HG03354 (cell line): ENCODE data around the gene ANXA9.
A peak's percentile ranks its signal among the peaks of the same experiment; 100 is the strongest.

Source experiments
- ATAC-seq: cut with Tn5 transposase; IDR thresholded peaks from one replicate; pipeline ENCODE4 v1.9.1; 2021; ENCODE audit warnings: mild to moderate bottlenecking; ENCODE audit not compliant: unreplicated experiment, poor library complexity, severe bottlenecking

The ANXA9 gene

DNA sequence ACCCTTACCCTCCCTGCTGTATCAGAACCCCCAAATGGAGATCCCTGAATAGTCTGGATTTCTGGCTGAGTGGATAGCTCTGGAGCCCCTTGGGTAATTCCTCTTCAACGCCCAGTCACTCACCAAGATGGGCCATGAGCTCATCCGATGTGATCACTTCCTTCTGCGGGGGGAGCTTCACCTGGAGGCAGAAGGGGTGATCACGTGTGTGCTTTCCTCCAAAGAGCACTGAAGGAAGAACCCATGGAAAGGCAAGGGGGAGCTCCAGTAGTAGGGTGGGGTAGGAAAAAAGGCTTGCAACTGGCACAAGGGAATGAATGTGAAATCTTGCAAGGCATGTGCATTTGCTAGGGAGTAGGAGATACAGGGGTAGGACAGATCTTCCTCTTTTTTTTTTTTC, 19.5 kb downstream of the ANXA9 start:
- ATAC-seq = no peak

DNA sequence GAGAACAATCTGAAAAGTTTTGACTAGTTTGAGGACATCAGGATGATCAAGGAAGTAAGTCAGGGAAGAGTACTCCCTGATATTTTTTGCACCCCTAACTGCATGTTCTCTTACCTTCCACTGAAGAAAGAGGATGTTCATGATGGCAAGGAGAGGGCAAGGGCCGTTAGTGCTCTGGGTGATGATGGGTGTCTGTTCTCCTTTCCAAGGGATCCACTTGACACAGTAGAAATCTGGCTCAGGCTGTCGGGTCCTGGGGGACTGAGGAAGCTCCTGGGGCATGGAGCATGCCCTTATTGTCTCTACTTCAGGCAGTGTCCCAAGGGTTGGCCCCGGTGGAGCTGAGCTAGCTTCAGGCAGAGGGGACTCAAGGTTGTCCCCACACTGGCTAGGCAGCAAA, 20.0 kb downstream of the ANXA9 start:
- ATAC-seq = no peak

DNA sequence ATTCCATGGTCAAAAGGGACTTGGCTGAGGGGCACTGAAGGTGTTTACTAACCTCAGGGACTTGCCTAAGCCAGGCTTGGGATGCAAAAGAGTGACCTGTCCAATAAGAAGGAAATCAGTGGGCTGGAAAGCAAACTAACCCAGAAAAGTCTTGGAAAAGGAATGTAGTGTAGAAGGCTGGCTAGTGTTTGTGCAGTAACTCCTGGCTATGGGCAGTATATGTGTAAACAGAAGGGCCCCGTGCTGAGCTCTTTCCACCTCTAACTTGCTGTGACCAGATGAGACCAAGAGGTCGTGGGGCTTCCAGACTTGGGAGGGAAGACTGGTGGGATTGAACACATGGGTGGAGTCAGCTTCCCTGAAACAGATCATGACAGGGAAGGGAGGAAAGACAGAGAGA, 20.5 kb downstream of the ANXA9 start:
- no peak for ATAC-seq

DNA sequence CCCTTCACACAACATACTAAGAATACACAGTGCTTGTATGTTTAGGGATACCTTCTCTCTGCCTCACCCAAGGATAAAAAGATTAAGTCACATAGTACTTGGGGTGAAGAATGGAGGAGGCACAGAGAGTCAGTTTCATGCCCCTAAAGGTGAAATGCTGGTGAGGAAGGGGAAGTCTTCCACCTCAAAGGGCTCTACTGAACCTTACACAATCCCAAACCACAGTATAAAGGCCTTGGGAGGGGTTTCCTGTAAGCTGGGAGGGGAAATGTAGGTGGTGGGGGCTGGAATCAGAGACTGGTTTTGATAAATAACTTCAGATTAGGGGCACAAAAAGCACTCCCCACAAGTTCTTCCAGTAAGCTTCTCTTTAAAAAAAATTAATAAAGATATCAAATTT, 21.1 kb downstream of the ANXA9 start:
- ATAC-seq = no peak

DNA sequence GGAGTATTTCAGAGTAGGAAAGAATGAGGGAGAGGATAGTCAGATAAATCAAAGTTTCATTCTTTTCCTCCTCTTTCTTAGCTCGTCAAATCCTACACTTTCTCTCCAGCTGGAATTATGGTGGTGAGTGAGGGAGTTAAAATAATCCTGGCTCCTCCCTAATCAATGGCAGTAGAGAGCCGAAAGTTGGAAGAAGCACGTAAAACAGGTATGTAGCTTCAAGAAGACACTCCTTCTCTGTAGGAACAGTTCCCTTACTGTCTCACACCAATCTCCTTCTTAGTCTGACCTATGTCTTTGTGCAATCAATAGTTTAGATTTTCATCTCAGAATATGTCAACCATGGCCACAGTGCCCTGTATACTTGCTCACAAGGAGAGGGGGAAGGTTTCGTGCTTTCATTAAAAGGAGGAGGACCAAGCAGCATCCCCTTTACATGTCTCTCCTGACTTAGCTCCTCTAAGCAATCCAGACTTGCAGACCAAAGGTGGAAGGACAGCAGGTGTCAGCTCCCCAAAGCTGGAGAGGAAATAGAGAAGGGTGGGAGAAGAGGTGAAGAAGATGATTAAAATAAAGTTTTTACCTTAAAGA, 23.7 kb downstream of the ANXA9 start:
- no peak for ATAC-seq

DNA sequence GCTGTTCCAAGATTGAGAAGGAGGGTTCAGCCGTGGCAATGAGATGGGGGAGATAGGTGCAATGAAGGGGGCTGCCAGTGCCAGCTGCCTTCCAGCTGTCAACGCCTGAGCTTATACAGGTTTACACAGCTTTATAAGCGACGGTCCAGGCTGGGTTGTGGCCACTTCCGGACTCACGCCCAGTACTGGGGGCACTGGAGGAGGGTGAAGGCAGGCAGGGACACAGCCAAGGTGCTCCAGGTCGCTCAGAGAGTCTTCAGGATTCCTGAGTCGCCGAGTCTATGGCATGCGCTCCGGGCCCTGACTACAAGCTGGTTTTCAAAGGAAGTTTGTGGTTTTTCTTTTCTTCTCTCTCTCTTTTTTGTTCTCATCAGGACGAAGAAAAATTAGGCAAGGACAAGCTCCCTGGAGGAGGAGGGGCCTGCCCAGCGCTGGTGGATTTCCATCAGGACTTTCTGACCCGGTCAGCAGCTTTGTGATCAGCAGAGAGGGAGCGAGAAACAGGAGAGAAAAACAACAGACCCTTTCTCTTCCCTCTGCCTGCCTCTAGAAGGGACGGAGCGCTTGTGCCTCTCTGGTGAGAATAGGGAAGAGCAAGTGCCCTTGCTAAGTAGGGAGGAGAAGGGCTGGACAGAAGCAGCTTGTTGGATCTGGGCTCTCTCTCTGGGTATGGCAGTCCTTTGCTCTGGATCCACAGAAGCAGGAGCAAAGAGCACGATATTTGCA, 24.4 kb downstream of the ANXA9 start, which contains the start of gene MINDY1:
Gene MINDY1 (minus strand): TSS at position 576 of the 726 bp plus-strand sequence. CDS start 4,285 bp downstream, outside the sequence.
- no peak for ATAC-seq

DNA sequence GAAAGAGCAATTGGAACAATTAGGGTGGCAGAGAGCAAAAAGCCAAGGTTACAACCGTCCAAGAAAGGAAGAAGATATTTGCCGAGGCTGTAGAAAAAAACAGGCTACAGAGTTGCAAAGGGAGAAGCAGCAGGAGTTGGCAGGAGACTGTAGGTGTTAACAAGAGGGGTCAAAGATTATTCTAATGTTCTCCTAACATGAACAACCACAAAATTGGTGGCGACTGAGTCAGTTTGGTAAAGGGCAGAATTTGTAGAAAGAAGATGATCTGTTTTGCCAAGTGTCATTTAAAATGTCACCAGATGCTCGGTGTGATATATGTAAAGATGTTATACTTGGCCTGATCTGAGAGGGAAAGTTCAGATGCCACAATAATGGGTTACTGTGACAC, 25.8 kb downstream of the ANXA9 start:
- ATAC-seq = peak; percentile 1

DNA sequence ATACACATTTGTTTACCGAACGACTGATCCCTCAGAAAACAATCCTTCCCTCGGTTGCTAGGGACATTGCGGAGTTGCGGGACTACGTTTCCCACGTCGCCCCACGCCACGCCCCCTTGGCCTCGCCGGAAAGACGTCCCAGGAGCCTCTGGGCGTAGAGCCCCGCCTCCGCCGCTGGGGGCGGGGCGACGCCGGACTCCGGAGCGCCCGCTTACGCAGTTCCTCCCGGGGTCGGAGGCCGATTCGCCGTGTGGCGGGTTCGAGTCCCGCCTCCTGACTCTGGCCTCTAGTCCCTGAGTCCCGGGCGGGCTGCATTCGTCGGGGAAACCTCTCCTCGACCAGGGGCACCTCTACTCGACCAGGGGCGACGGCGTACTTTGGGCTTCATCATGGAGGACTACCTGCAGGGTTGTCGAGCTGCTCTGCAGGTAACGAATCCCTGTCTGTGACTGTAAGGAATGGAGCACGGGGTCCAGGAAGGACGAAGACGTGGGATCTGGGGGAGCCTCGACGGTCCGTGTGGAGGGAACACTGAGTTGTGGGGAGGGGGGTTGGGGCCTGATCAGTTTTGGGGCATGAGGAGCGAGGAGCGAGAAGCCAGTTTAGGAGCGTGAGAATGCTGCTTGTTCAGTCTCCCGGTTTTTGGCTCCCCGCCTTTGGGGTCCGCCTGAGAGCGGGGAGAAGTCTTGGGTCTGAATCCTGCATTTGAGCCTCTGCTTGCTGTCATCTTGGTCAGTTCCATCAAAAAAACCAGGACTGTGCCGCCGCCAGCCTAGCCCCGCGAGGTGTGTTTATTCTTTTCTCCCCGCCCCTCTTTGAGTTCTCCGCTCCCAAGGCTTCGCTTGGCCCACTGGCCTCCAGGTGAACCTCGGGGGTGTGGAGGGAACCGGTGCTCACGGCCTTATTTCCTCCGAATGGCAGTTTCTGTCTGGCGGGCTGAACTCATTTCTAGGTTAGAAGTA, 26.4 kb downstream of the ANXA9 start, which contains the start of gene PRUNE1:
Gene PRUNE1 (plus strand): TSS at position 206 of the 962 bp plus-strand sequence. CDS start 184 bp downstream, at position 390.
- peak; percentile 73 for ATAC-seq

DNA sequence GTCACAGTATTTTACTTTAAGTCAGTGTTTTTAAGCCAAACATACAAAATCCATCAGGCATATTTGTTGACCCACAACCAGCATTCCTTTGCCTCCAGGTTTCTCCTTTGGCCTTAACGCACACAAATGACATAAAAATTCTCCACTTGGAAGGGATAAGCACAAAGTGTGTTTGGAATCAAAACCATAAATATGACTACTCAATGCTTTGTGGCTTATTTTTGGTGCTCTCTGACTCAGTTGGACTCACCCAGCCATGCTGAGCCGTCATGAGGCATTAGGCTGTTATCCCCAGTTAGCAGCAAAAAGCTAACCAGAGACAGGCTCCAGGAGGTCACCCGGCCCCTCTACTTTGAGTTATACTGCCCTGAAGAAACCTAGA, 27.1 kb downstream of the ANXA9 start:
- ATAC-seq = no peak

DNA sequence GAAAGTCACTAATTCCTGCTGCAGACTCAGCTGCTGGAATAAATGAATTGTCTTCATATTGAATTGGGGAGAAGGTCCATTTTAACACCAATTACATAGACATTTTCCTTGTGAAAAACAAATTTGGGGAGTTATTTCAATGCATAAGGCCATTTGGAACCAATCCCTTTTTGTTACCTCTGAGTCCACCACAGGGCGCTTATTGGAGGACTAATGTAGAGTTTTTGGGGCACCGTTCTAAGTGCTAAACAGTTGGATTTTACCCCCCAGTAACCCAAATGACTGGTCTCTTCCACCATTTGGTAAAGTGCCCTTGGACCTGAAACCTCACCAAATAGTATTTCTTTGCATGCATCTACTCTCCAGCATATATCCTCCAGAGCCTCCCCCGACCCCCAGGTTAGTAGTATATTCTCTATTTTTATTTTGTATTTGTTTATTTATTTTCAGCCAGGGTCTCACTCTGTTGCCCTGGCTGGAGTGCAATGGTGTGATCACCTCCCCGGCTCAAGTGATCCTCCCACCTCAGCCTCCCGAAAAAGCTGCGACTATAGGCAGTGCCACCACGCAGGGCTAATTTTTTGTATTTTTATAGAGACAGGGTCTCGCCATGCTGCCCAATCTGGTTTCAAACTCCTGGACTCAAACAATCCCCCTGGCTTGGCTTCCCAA, 27.7 kb downstream of the ANXA9 start:
- ATAC-seq = no peak

DNA sequence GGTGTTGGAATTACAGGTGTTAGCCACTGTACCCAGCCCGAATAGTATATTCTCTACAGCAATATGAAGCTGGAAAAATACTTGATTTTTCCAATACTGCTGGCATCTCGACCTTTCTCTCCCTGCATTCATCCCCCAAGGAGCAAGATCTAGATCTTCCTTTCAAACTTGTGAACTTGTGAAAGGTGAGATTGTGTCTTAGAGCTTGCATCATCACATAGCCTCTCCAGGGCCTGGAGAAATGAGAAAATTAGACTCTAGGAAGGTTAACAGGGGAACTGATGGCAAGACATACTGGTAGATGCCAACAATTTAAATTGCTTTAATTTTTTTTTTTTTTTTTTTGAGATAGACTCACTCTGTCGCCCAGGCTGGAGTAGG, 28.2 kb downstream of the ANXA9 start:
- no peak for ATAC-seq

DNA sequence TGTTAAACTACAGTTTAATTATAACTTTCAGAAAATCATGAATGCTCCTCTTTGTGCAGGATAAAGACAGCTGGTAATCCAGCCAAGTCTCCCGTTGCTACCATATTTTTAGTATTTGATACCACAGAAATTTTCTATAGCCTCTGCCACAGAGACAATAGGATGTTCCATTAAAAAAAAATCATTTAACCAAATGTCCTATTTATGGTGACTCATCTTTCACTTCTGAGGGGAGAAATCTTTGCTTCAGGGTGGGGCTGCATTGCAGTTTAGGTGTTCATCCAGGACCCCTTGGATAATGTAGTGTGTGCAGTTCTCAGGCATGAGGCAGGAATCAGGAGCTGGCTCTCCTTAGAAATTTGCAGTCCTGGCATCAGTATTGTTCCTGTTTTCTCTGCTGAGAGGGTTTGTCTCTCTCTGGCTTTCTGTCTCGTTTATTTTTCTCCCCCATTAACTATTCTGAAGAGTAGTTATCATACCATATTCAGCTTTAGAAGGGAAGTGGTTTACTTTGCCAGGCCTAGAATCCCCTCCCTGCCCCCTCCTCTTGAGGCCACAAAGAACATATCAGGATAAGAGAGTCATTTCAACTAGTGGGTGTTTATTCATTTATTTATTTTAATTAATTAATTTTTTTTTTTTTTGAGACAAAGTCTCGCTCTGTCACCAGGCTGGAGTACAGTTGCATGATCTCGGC, 29.2 kb downstream of the ANXA9 start:
- no peak for ATAC-seq

DNA sequence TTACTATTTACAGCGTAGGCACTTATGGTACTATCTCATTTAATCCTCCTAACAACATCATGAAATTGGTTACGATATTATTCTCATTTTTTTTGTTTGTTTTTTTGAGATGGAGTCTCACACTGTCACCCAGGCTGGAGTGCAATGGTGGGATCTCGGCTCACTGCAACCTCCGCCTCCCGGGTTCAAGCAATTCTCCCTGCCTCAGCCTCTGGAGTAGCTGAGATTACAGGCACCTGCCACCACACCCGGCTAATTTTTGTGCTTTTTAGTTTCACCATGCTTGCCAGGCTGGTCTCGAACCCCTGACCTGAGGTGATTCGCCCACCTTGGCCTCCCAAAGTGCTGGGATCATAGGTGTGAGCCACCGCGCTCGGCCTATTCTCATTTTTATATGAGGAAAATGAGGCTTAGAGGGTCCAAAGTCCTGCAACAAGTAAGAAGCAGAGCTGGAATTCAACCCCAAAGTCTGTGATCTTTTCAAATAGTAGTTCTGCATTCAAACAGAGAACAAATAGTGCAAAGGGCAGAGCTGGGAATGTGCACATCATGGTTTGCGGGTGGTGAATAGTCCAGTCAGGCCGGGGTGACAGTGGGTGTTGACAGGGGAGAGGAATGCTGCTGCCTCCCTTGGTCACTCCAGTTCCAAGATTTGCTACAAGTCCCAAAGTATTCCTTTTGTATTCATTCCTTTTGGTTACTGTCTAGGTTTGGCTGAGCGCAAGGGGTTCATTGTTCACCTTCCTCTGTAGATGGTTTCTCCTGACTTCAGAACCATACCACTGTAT, 30.8 kb downstream of the ANXA9 start:
- ATAC-seq = no peak

DNA sequence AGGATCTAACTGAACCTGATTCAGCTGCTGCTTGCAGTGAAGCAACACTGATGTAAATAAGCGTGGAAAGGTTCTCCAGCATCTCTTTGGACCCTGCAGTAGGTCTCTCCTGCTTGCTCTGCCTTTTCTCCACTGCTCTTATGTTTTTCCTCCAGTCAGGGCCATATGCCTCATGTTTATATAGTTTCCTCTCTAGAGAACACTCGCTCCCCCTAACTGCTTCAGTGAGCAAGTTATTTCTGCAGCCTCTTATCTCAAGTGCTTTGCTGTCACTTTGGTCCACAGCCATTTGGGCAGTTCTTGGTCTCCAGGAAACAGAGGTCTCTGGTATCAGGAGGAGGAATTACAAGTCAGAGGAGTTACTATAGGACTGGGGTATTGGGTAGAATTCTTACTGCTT, 31.4 kb downstream of the ANXA9 start:
- no peak for ATAC-seq

DNA sequence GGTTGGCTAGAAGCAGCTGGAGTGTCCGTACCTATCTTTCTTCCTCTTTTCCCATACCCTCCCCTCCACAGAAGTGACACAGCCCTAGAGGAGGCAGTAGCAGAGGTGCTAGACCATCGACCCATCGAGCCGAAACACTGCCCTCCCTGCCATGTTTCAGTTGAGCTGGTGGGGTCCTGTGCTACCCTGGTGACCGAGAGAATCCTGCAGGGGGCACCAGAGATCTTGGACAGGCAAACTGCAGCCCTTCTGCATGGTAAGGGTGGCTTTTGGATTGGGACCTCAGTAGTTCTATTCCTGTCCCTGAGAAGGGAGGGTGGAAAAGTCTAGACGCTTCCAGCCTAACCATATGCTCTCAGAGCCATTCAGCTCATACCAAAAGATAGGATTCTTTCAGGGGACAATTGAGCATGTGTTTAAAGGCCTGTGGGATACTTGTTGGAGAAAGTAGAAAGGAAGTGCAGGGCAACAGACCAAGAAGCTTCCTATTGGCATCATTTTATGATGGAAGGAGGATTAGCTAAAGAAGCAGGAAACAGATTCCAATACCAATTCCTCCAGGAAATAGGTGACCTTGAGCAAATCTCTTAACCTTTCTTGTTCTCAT, 42.6 kb downstream of the ANXA9 start:
- no peak for ATAC-seq

DNA sequence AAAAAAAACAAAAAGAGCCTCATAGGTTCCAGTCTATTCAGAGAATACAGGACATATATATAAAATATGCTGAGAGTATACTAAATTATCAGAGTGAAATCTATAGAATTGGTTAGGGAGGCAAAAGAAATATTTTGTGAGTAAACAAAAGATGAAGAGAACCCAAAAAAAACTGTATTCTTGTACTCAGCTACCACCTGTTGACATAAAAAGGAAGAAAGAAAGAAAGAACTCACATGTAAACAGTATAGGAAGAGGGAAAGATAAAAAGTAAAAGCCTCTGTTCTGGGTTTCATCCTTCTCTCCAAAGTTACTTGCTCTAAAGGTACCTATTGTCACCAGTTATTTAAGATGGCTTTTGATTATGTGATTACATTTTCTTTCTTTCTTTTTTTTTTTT, 44.4 kb downstream of the ANXA9 start:
- ATAC-seq = no peak

DNA sequence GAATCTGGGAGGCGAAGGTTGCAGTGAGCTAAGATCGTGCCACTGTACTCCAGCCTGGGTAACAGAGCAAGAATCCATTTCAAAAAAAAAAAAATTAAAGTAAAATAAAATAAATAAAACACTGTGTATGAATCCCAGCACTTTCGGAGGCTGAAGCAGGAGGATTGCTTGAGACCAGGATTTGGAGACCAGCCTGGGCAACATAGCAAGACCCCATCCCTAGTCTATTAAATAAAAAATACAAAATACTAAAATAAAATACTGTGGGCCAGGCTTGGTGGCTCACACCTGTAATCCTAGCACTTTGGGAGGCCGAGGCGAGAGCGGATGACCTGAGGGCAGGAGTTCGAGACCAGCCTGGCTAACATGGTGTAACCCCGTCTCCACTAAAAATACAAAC, 50.1 kb downstream of the ANXA9 start:
- no peak for ATAC-seq

DNA sequence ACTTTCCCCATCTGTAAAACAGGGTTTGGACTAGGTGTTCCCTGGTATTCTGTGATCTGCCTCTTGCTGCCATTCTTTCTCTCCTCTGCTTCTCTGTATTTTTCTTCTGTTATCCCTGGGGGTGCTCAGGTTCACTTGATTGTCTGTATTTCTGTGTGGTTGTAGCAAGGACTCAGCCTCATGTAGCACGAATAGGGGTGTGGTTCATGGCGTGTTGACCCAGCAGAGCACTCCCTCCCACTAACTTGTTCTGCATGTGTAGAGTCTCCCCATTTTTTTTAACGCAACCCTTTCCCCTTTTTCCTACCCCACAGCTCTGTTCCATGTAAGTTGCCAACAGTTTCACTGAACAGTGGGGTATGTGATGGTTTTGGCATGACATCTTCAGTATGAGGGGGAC, 53.1 kb downstream of the ANXA9 start:
- ATAC-seq = no peak
